ENCODE measurements around the gene NAB2.
"Not testable (repeated sequence)": the region's sequence is repeated elsewhere in the genome, so short reads cannot be mapped to it uniquely, and the experiment has no call there.

Gene NAB2

DNA sequence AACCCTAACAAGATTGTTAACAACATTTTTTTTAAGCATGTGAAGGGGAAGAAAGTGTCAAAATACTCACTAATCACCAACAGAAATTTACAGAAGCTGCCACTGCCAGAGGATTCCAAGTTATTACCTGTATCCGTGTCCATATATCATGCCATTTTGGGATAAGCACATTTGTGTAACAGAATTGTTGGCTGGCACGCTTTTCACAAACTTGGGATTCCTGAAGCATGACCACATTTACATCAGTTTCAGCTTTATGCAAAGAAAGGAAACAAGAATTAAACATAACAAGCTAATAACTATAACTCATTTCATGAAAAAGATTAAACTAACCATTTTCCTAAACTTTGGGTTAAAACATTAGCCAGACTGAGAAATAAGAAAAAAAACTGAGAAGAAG, 16.3 kb upstream of the NAB2 start:
- no peak for DNase-seq

DNA sequence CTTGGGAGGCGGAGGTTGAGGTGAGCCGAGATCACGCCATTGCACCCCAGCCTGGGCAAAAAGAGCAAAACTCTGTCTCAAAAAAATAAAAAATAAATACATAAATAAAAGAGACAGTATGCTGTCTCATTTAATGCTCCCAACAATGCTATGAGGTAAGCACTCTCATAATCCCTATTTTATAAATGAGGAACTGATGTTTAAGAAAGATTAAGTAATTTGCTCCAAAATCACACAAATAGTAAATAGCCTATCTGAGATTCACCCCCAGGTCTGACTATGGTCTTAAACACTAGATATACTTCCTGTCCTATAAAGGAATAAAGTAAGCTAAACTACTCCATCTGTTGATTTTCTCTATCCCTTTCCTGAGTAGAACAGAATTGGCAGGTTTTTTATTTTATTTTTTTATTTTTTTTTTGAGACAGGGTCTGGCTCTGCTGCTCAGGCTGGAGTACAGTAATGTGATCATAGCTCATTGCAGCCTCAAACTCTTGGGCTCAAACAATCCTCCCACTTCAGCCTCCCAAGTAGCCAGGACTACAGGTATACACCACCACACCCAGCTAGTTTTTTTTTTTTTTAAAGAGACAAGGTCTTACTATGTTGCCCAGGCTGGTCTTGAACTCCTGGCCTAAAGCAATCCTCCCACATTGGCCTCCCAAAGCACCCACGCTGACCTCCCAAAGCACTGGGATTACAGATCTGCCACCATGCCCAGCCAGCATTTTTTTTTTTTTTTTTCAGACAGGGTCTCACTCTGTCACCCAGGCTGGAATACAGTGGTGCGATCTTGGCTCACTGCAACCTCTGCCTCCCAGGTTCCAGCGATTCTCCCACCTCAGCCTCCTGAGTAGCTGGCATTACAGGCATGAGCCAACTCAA, 15.1 kb upstream of the NAB2 start:
- DNase-seq = not testable (repeated sequence)

GRCh38 chr12:57078519-57079404, 10.2 kb upstream of the NAB2 start, which contains the start of gene NEMP1:
NEMP1 (minus strand) TSS chr12:57078791; CDS start chr12:57078745, 46 bp downstream.
- peak; percentile 99 for DNase-seq

GRCh38 chr12:57079821-57080220, 9.1 kb upstream of the NAB2 start:
- DNase-seq = no peak

DNA sequence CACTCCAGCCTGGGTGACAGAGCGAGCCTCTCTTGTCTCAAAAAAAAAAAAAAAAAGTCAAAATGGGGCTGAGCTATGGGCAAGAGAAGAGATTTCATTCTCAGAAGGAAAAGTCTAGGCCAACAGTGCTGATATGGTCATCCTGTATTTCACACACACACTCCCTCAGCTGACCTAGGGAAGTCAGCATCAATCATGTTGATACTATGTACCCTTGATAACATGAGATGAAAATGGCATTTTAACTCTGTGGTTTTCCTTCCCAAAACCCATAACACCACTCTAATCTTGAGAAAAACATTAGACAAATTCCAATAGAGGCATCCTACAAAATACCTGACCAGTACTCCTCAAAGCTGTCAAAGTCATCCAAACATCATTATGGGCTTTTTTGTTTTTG, 8.1 kb upstream of the NAB2 start:
- DNase-seq = no peak

- no peak for DNase-seq
Observed at GRCh38 chr12:57085999-57086492, 2.9 kb upstream of the NAB2 start.

DNA sequence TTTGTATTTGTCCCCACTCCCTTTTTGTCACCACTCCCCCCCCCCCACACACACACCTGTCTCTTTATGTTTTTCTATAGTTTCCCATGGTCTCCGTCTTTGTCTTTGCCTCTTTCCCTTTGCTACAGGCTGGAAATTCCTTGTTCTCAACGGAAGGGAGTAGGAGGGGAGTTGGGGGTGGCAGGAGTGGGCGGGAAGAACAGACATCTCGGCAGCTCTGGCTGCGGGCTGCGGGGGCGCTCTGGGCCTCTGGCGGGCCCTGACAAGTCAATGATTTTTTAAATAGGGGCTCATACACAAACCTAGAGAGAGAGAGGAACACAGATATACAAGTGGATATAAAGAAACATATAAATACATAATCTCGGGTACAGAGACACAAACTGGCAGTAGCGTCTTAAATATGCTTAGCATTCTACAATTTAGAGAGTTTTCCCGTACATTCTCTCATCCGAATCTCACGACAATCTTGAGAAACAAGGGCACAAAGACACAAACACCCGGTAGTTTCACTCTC, 2.4 kb upstream of the NAB2 start:
- DNase-seq = peak; percentile 29

DNA sequence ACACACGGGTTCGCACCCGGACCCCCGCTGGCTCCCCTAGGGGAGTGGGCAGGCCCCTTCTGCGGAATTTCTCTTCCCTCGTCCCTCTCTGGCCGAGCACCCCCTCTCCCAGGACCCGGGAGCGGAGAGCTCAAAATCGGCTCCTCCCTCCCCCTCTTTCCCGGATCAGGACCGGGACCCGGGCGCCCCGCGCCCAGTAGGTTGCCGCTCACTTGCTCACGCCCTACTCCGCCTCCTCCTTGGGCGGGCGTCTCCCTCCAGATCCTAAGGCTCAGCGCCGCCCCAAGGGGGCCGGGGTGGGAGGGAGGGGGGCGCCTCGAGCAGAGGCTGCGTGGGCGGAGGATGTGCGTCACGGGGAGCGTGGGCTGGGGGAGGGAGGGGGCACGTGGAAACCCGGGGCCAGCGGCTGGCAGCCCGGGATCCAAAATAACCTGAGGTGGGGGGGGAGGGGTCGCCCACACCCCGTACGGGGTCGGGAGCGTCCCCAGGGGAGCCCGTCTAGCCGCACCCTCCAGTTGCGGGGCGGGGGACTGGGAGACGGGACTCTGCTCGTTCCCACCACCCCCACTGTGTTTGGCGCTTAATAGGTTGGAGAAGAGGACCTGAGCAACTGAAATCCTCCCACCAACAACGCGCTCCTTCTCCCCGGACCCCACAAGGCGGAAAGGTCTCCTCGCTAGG, 1.8 kb upstream of the NAB2 start:
- DNase-seq = peak; percentile 83

- peak; percentile 71 for DNase-seq
Observed at GRCh38 chr12:57087691-57088353, 1.1 kb upstream of the NAB2 start.

- DNase-seq = peak; percentile 27
Observed at GRCh38 chr12:57089271-57090245, 644 bp downstream of the NAB2 start.

- DNase-seq = no peak
Observed at GRCh38 chr12:57090490-57090889, 1.6 kb downstream of the NAB2 start.

DNA sequence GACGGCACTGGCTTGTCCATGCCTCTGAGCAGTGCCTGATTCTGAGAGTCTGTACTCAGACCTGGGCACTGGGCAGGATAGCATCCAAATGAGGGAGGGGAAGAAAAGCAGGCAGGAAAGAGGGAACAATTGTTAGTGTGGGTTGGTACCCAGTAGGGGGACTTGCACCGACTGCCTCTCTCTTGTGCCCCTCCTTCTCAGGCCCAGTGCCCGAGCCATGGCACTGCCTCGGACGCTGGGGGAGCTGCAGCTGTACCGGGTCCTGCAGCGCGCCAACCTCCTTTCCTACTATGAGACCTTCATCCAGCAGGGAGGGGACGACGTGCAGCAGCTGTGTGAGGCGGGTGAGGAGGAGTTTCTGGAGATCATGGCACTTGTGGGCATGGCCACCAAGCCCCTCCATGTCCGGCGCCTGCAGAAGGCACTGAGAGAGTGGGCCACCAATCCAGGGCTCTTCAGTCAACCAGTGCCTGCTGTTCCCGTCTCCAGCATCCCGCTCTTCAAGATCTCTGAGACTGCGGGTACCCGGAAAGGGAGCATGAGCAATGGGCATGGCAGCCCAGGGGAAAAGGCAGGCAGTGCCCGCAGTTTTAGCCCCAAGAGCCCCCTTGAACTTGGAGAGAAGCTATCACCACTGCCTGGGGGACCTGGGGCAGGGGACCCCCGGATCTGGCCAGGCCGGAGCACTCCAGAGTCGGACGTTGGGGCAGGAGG, 2.2 kb downstream of the NAB2 start:
- no peak for DNase-seq

DNA sequence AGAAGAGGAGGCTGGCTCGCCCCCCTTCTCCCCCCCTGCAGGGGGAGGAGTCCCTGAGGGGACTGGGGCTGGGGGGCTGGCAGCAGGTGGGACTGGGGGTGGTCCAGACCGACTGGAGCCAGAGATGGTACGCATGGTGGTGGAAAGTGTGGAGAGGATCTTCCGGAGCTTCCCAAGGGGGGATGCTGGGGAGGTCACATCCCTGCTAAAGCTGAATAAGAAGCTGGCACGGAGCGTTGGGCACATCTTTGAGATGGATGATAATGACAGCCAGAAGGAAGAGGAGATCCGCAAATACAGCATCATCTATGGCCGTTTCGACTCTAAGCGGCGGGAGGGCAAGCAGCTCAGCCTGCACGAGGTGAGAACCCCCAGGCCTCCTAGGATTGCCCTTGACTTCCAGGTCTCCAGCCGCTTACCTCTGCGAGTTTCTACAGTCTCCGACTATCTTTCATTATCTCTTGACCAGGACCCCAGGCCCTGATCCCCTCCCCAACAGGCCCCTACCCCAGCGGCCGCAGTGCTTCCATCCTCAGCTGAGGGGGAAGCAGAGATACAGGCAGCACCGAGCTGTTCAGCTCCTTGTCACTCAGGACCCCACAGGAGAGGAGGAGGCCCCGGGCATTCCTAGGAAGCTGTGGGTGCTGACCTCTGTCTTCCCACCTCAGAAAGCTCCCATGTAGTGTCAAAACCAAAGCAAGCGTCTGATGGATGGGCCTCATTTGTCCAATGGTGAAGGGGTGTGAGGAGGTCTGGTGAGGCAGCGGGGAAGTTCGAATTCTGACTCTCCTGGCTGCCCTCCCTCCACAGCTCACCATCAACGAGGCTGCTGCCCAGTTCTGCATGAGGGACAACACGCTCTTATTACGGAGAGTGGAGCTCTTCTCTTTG, 3.0 kb downstream of the NAB2 start:
- no peak for DNase-seq

DNA sequence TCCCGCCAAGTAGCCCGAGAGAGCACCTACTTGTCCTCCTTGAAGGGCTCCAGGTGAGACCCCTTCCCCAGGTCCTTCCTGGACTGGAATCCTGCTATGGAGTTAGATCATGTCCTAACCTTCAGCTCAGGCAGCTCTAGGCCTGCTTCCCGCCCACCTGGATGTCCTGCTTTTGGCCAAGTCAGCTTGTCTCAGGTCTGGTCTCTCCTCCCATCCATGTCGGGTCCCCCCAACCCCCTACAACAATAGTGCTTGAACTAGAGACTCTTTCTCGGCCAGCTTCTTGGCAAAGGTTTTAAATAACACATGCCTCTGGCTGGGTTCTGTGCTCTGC, 3.6 kb downstream of the NAB2 start:
- DNase-seq = no peak

DNA sequence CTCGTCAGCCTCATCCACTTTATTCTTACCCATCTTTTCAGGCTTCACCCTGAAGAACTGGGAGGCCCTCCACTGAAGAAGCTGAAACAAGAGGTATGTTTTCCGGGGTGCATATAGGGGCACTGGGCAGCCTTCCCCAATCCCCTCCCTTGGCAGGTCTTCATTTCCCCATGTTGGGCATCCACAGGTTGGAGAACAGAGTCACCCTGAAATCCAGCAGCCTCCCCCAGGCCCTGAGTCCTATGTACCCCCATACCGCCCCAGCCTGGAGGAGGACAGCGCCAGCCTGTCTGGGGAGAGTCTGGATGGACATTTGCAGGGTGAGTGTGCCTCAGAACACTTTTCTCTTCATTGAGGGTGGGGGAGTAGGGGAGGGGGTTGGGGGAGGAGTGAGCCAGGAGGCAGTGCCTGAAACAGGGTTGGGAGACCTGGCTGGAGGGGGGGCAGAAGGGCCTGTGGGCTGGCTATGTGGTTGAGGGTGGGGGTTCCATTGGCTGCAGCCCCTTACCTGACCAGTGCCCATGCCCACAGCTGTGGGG, 4.0 kb downstream of the NAB2 start:
- DNase-seq = no peak

GRCh38 chr12:57093415-57094207, 4.7 kb downstream of the NAB2 start:
- DNase-seq = peak; percentile 29

DNA sequence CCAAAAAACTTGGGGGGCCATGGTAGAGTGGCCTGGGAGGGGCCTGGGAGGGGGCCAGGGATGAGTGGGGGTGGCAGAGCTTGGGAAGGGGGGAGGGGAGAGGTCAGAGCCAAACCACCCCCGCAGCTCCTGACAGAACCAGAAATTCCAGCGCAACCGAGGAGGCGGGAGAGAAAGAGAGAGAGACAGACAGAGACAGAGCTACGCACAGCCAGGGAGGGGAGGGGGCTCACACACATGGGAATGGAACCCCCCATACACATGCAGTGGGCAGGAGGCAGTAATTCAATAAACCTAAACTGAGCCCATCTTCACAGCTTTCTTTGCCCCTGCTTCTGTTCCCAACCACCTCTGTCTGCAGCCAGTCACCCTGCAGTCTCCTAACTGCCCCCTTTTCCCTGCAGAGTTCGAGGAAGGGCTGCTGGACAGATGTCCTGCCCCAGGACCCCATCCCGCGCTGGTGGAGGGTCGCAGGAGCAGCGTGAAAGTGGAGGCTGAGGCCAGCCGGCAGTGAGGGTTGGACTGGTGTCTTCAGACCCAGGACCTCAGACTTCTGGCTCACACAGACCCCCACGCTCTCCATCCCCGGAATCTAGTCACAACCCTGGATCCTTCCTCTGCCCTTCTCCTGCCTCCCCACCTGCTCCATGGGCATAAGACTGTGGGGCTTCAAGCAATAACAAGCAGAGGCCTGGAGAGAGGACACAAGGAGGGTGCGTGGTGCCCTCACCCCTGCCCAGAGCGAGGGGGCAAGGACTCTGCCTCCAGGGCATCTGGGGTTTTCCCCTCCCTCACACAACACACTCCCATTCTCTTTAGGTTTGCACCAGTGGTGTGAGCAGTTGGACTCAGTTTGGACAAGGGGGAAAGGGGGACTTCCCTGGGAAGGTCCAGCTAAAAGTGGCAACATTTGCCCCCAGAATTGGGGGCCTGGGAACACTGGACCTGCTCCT, 5.6 kb downstream of the NAB2 start:
- no peak for DNase-seq
